ENCODE results near the gene STK11IP. TPM values are rescaled to one million over a fixed set of nuclear protein-coding genes. Genes with fewer than 3 reads are reported as not detected.

The STK11IP gene
- total RNA-seq, 1 experiment from 2014 or later = 29.3 TPM

GRCh38 chr2:219631406-219631891, 33.8 kb downstream of the STK11IP start:
- Mint-ChIP-seq H3K27ac (ENCODE audit: unreplicated experiment) (no peak overlapping the region), H3K4me3 (ENCODE audit: low read depth, unreplicated experiment) (no peak overlapping the region), H3K27me3 (ENCODE audit: unreplicated experiment) (no peaks in the 10 kb centered on the region), H3K36me3 (ENCODE audit: insufficient read depth, unreplicated experiment) (peaks cover 14% of the 10 kb centered on the region), H3K4me1 (ENCODE audit: low read depth, unreplicated experiment) (peaks cover 8% of the 10 kb centered on the region), H3K9me3 (ENCODE audit: low read depth, unreplicated experiment) (no peaks in the 10 kb centered on the region)
- CTCF ChIA-PET = no interaction called here
- intact Hi-C loops (cut with micrococcal nuclease; ENCODE audit: unreplicated experiment) = no loop called here
- TF ChIP-seq CTCF (IDR thresholded peaks at IDR 0.05; ENCODE audit: unreplicated experiment) = no peak
- no peak for DNase-seq
- BruUV-seq (replicated peaks) = no TSS peak

- Mint-ChIP-seq H3K4me1 (ENCODE audit: low read depth, unreplicated experiment) (peaks cover 8% of the 10 kb centered on the region), H3K27me3 (ENCODE audit: unreplicated experiment) (no peaks in the 10 kb centered on the region), H3K9me3 (ENCODE audit: low read depth, unreplicated experiment) (no peaks in the 10 kb centered on the region), H3K4me3 (ENCODE audit: low read depth, unreplicated experiment) (no peak overlapping the region), H3K27ac (ENCODE audit: unreplicated experiment) (no peak overlapping the region), H3K36me3 (ENCODE audit: insufficient read depth, unreplicated experiment) (peaks cover 9% of the 10 kb centered on the region)
- CTCF ChIA-PET = interaction anchor here (1.3 kb wide), 1 partner anchor 71 kb away, joined by 3 read pairs; no protein-coding TSS in a partner anchor
- TF ChIP-seq CTCF (IDR thresholded peaks at IDR 0.05; ENCODE audit: unreplicated experiment) = no peak
- intact Hi-C loops (cut with micrococcal nuclease; ENCODE audit: unreplicated experiment) = no loop called here
- BruUV-seq (replicated peaks) = no TSS peak
- DNase-seq = no peak
Observed at GRCh38 chr2:219631904-219632759, 34.5 kb downstream of the STK11IP start.

- Mint-ChIP-seq H3K4me3 (ENCODE audit: low read depth, unreplicated experiment) (no peak overlapping the region), H3K27ac (ENCODE audit: unreplicated experiment) (no peak overlapping the region), H3K4me1 (ENCODE audit: low read depth, unreplicated experiment) (peaks cover 8% of the 10 kb centered on the region), H3K36me3 (ENCODE audit: insufficient read depth, unreplicated experiment) (peaks cover 6% of the 10 kb centered on the region), H3K27me3 (ENCODE audit: unreplicated experiment) (no peaks in the 10 kb centered on the region), H3K9me3 (ENCODE audit: low read depth, unreplicated experiment) (no peaks in the 10 kb centered on the region)
- intact Hi-C loops (cut with micrococcal nuclease; ENCODE audit: unreplicated experiment) = no loop called here
- TF ChIP-seq CTCF (IDR thresholded peaks at IDR 0.05; ENCODE audit: unreplicated experiment) = no peak
- CTCF ChIA-PET = interaction anchor here (1.3 kb wide), 1 partner anchor 72 kb away, joined by 3 read pairs; no protein-coding TSS in a partner anchor
- BruUV-seq (replicated peaks) = no TSS peak
- DNase-seq = no peak
Observed at GRCh38 chr2:219632760-219633105, 35.1 kb downstream of the STK11IP start.

- no peaks in the 10 kb centered on the region for H3K27me3 Mint-ChIP-seq (ENCODE audit: unreplicated experiment)
- BruUV-seq (replicated peaks) = no TSS peak
- no peak for DNase-seq
- H3K9me3 Mint-ChIP-seq (ENCODE audit: low read depth, unreplicated experiment) = no peaks in the 10 kb centered on the region
- H3K27ac Mint-ChIP-seq (ENCODE audit: unreplicated experiment) = no peak overlapping the region
- peaks cover 8% of the 10 kb centered on the region for H3K4me1 Mint-ChIP-seq (ENCODE audit: low read depth, unreplicated experiment)
- intact Hi-C loops (cut with micrococcal nuclease; ENCODE audit: unreplicated experiment) = no loop called here
- no peak for TF ChIP-seq CTCF (IDR thresholded peaks at IDR 0.05; ENCODE audit: unreplicated experiment)
- no peak overlapping the region for H3K4me3 Mint-ChIP-seq (ENCODE audit: low read depth, unreplicated experiment)
- no peaks in the 10 kb centered on the region for H3K36me3 Mint-ChIP-seq (ENCODE audit: insufficient read depth, unreplicated experiment)
- CTCF ChIA-PET = interaction anchor here (0.6 kb wide), 1 partner anchor 905 kb away, joined by 5 read pairs; no protein-coding TSS in a partner anchor
Observed at GRCh38 chr2:219633276-219634065, 35.8 kb downstream of the STK11IP start.
